Testis (tissue), 3 donors: ENCODE results near the gene TRPM2. TPM values are rescaled to one million over a fixed set of nuclear protein-coding genes. Genes with fewer than 3 reads are reported as not detected.

Experiments
- DNase-seq: peaks from one replicate; pipeline ENCODE4 v3.0.0-alpha.2; 2019
- H3K27ac ChIP-seq, 2 donors: fragments of 200-600 bp; sonication (generic); one replicate each; pipeline ENCODE4 v1.5.1; 2019
- H3K27me3 ChIP-seq: fragments of 200-600 bp; sonication (generic); one replicate; pipeline ENCODE4 v1.5.1; 2019
- H3K36me3 ChIP-seq: fragments of 200-600 bp; sonication (generic); one replicate; pipeline ENCODE4 v1.5.1; 2017; ENCODE audit warnings: low read depth; ENCODE audit errors: missing control alignments
- H3K4me1 ChIP-seq: fragments of 200-600 bp; sonication (generic); one replicate; pipeline ENCODE4 v1.5.1; 2019
- H3K4me3 ChIP-seq, 2 donors: fragments of 200-600 bp; sonication (generic); one replicate each; pipeline ENCODE4 v1.5.1; 2017 to 2019
- H3K9me3 ChIP-seq: fragments of 200-600 bp; sonication (generic); one replicate; pipeline ENCODE4 v1.5.1; 2017
- CTCF ChIP-seq, 3 experiments: fragments of 450-650 bp in 2 of 3; fragments of 200-600 bp in 1 of 3; sonication (generic) in 1 of 3; IDR thresholded peaks; one replicate each; pipeline ENCODE4 v1.5.1; 2016 to 2019; ENCODE audit warnings: antibody characterized with exemption in 3 of 3, mild to moderate bottlenecking in 2 of 3, moderate library complexity in 1 of 3
- POLR2A ChIP-seq: fragments of 450-650 bp; IDR thresholded peaks from one replicate; pipeline ENCODE4 v1.6.1; 2017; ENCODE audit warnings: antibody characterized with exemption, mild to moderate bottlenecking, moderate library complexity
- WGBS, 2 donors: methylation state at CpG; one replicate each; pipeline ENCODE4 v1.1.5; 2018; 5-methylcytosine and 5-hydroxymethylcytosine counted together
- intact Hi-C: fragments of 100-400 bp; cut with DNase I; formaldehyde crosslinking; loops from one replicate; pipeline ENCODE4 v1.15.1; 2023; ENCODE audit warnings: low total_unique reads
- polyA plus RNA-seq: library from polyadenylated mRNA; stranded (reverse); fragments of 350-450 nt; fragmentation: Illumina TruSeq; extraction: RNeasy Lipid Tissue Mini Kit (QIAGEN cat#74804); gene quantifications from one replicate; pipeline ENCODE4 v1.2.3, GENCODE V29; 2014; ENCODE audit warnings: low read depth, low replicate concordance; ENCODE audit not compliant: insufficient read depth
- small RNA-seq, 2 donors: library from RNA; depleted of rRNA; stranded (forward); fragments of <200 nt; gene quantifications; one replicate each; pipeline ENCODE3, GENCODE V24; 2016
- total RNA-seq, 2 donors: library from RNA; depleted of rRNA; stranded (reverse); fragments of >200 nt; gene quantifications; one replicate each; pipeline ENCODE4 v1.2.3, GENCODE V29; 2016

TRPM2 gene
- total and polyA plus RNA-seq, 3 donors from 2014 or later = 3.0 to 4.9 (median 3.9) TPM

GRCh38 chr21:44490816-44491215 lies 137.4 kb downstream of the TRPM2 start:
- DNase-seq = no peak
- H3K36me3 ChIP-seq = no peaks in the 10 kb centered on the region
- H3K9me3 ChIP-seq = no peaks in the 10 kb centered on the region
- H3K27me3 ChIP-seq = no peaks in the 10 kb centered on the region
- H3K4me3 ChIP-seq = no peak overlapping the region
- H3K4me1 ChIP-seq = no peaks in the 10 kb centered on the region
- WGBS, 2 donors = 90 to 95% methylated on average over 9 of the region's 9 CpGs
- no peak overlapping the region for H3K27ac ChIP-seq
- intact Hi-C loops = no loop called here
- TF ChIP-seq POLR2A = no peak
- TF ChIP-seq CTCF (IDR thresholded peaks at IDR 0.05) = no peak

Small RNA genes lying within 50 kb of the gene (small RNA-seq; reads per million reads assigned to genes)
- 0 reads per million in 2 donors for gene RF00285

Other genes with a start within 250 kb of the TRPM2 start
- 10 to 100 TPM in 1 of 2 donors, 1 to 10 TPM in 1; 7.8 to 23.7 TPM for gene PWP2, start 246.2 kb upstream of the TRPM2 start, total RNA-seq
- gene PWP2, start 246.2 kb upstream of the TRPM2 start, polyA plus RNA-seq = 10.8 TPM
- gene GATD3, start 219.9 kb upstream of the TRPM2 start, total RNA-seq = 10 to 100 TPM; 20.1 to 78.3 TPM
- gene GATD3, start 219.9 kb upstream of the TRPM2 start, polyA plus RNA-seq = 19.0 TPM
- gene ICOSLG, start 112.7 kb upstream of the TRPM2 start, total RNA-seq = 1 to 10 TPM; 2.4 to 4.1 TPM
- 2.0 TPM for gene ICOSLG, start 112.7 kb upstream of the TRPM2 start, polyA plus RNA-seq
- gene DNMT3L, start 91.7 kb upstream of the TRPM2 start, total RNA-seq = under 1 TPM; 0.71 to 0.87 TPM
- gene DNMT3L, start 91.7 kb upstream of the TRPM2 start, polyA plus RNA-seq = 0.24 TPM
- under 1 TPM; 0.55 to 0.68 TPM for gene AIRE, start 67.7 kb upstream of the TRPM2 start, total RNA-seq
- 0.16 TPM for gene AIRE, start 67.7 kb upstream of the TRPM2 start, polyA plus RNA-seq
- 100 to 1,000 TPM; 213 to 298 TPM for gene PFKL, start 53.6 kb upstream of the TRPM2 start, total RNA-seq
- gene PFKL, start 53.6 kb upstream of the TRPM2 start, polyA plus RNA-seq = 132 TPM
- gene CFAP410, start 14.2 kb upstream of the TRPM2 start, total RNA-seq = 10 to 100 TPM; 71.7 to 81.6 TPM
- gene CFAP410, start 14.2 kb upstream of the TRPM2 start, polyA plus RNA-seq = 40.8 TPM
- gene LRRC3, start 101.9 kb downstream of the TRPM2 start, total RNA-seq = 10 to 100 TPM in 1 of 2 donors, 1 to 10 TPM in 1; 8.3 to 11.8 TPM
- 4.9 TPM for gene LRRC3, start 101.9 kb downstream of the TRPM2 start, polyA plus RNA-seq
- not detected for gene KRTAP10-1, start 186.6 kb downstream of the TRPM2 start, total RNA-seq
- gene KRTAP10-1, start 186.6 kb downstream of the TRPM2 start, polyA plus RNA-seq = not detected
- not detected for gene KRTAP10-2, start 197.9 kb downstream of the TRPM2 start, total RNA-seq
- gene KRTAP10-2, start 197.9 kb downstream of the TRPM2 start, polyA plus RNA-seq = not detected
- not detected for gene KRTAP10-3, start 205.2 kb downstream of the TRPM2 start, total RNA-seq
- gene KRTAP10-3, start 205.2 kb downstream of the TRPM2 start, polyA plus RNA-seq = not detected
- under 1 TPM in 1 of 2 donors, not detected in 1; 0.24 TPM for gene KRTAP10-4, start 220.1 kb downstream of the TRPM2 start, total RNA-seq
- not detected for gene KRTAP10-4, start 220.1 kb downstream of the TRPM2 start, polyA plus RNA-seq
- gene KRTAP10-5, start 227.0 kb downstream of the TRPM2 start, total RNA-seq = not detected
- not detected for gene KRTAP10-5, start 227.0 kb downstream of the TRPM2 start, polyA plus RNA-seq
- gene KRTAP10-6, start 238.9 kb downstream of the TRPM2 start, total RNA-seq = not detected
- gene KRTAP10-6, start 238.9 kb downstream of the TRPM2 start, polyA plus RNA-seq = not detected
- gene KRTAP10-7, start 247.0 kb downstream of the TRPM2 start, total RNA-seq = under 1 TPM in 1 of 2 donors, not detected in 1; 0.31 TPM
- gene KRTAP10-7, start 247.0 kb downstream of the TRPM2 start, polyA plus RNA-seq = not detected